ENCODE results near the gene REEP1.
"Not testable (repeated sequence)": the region's sequence is repeated elsewhere in the genome, so short reads cannot be mapped to it uniquely, and the experiment has no call there.

The REEP1 gene

GRCh38 chr2:86223140-86223926, 114.1 kb downstream of the REEP1 start:
- DNase-seq = peak; percentile 37

GRCh38 chr2:86221066-86221684, 116.3 kb downstream of the REEP1 start:
- DNase-seq = peak; percentile 53

DNA sequence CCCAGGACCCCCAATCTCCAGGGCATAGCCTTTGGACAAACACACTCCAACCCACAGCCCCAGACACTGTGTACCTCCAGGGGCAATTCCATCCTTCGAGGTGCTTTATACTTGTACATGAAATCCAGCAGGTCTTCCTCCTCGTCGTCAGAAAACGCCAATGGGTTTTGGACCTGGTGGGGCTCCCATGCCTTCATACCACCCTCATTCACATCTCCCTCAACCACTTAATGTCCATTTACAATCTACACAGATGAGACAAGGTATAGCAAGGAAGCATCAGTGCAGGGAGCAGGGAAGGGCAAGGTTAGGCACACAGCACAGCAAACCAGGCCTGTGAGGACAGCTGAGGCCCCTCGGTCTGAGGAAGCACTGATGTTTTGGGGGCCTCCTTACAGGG, 117.5 kb downstream of the REEP1 start:
- DNase-seq = no peak

DNA sequence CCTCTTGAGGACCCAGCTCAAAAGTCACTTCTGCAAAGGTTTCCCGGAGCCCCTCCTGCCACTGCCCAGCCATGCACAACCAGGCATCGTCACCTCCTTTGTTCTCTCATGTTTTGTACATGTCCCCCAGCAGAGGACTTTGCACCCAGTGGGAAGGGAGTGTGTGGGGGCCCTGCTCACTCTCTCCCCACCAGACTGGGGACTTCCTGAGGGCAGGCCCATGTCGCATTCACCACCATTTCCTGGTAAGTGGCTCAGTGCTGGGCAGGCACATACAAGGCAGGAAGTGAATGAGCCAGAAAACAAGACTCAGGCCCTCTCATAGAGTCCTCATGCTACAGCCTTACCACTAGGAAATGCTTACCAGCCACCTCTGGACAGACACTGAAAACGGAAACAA, 119.3 kb downstream of the REEP1 start:
- no peak for DNase-seq

DNA sequence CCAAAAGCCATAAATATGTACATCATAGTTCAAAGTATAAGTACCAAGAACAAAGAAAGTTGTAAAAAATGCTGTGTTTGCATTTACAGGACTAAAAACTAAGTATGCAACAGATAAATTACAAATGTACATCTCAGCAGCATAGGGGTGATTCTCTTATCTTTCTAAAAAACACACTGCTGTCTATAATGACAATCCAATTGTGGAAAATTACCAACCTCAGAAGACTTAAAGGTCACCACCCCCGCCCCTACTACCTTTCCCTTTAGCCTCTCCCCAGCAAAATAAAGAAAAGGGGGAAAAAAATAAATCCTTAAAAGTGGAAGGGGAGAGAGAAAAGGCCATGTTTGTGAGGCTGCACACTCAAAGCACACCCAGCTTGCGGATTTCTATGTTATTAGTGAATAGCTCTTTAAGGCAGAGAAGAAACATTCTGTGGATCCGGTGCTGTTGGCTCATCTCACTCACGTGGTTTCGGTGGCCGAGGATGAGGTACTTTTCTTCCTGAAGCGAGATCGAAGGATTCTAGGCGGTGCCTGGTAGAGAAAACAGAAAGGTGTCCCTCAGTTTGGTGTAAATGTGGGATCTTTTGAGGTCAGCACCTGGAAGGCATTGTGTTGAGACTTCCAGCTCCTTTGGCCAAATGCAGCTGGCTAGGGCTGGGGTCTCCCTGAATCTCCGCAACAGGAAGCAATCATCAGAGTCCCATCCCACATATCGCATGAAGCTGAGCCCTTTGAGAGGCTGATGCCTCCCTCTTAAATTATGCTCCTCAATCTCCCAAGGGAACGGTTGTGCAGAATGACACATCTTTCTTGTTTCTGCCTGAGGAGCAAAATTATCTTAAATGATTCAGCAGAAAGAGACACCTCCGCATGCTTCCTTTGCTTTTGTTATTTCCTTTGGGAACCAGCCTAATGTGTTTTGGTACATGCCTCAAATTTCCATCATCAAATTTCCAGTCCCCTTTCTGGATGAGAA, 120.6 kb downstream of the REEP1 start:
- no peak for DNase-seq

DNA sequence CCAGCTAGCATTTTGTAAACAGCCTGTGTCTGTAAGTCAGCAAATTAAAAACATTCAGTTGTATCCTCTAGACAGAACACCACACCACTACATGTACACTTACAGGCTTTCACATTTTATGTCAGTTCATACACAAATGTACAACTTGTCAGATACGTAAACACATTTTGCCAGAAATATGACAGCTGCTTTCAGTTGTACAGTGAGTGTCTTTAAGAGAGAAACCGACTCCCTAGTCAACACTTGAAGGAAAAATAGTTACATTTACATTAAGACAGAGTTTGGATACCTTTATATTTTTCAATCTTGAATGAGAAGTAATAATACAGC, 123.0 kb downstream of the REEP1 start:
- DNase-seq = no peak

GRCh38 chr2:86213699-86214502, 123.5 kb downstream of the REEP1 start:
- no peak for DNase-seq

GRCh38 chr2:86213056-86213455, 124.4 kb downstream of the REEP1 start:
- DNase-seq = no peak

GRCh38 chr2:86211796-86212188, 125.6 kb downstream of the REEP1 start:
- DNase-seq = no peak

- no peak for DNase-seq
Observed at GRCh38 chr2:86211033-86211795, 126.2 kb downstream of the REEP1 start.

GRCh38 chr2:86204458-86204857, 133.0 kb downstream of the REEP1 start:
- no peak for DNase-seq

DNA sequence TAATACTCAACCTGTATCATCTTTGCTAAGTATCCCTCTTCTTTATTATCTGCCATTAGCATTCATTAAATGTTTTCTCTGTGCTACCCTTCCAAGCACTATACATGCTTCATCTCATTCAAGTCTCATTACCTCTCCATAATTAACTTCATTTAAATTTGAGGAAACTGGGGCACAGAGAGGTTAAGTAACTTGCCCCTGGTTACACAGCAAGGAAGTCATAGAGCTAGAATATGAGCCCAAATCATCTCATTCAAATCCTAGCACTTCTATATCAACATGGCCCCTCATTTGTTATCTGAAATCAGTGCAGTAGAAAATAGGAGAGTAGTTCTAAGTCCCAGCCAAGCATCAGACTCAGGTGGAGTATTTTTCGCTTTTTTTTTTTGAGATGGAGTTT, 133.8 kb downstream of the REEP1 start:
- no peak for DNase-seq

DNA sequence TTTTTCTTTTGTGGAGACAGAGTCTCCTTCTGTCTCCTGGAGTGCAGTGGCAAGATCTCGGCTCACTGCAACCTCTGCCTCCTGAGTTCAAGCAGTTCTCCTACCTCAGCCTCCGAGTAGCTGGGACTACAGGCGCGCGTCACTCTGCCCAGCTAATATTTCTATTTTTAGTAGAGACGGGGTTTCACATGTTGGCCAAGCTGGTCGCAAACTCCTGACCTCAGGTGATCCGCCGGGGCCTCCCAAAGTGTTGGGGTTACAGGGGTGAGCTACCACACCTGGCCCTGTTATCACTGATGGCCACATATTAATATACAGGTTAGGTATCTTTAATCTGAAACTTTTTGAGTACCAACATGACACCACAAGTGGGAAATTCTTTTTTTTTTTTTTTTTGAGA, 134.7 kb downstream of the REEP1 start:
- no peak for DNase-seq

GRCh38 chr2:86202336-86202692, 135.1 kb downstream of the REEP1 start:
- no peak for DNase-seq

GRCh38 chr2:86201671-86202335, 135.6 kb downstream of the REEP1 start:
- DNase-seq = no peak

- not testable (repeated sequence) for DNase-seq
Observed at GRCh38 chr2:86200564-86200963, 136.9 kb downstream of the REEP1 start.

- DNase-seq = no peak
Observed at GRCh38 chr2:86199834-86200177, 137.6 kb downstream of the REEP1 start.

DNA sequence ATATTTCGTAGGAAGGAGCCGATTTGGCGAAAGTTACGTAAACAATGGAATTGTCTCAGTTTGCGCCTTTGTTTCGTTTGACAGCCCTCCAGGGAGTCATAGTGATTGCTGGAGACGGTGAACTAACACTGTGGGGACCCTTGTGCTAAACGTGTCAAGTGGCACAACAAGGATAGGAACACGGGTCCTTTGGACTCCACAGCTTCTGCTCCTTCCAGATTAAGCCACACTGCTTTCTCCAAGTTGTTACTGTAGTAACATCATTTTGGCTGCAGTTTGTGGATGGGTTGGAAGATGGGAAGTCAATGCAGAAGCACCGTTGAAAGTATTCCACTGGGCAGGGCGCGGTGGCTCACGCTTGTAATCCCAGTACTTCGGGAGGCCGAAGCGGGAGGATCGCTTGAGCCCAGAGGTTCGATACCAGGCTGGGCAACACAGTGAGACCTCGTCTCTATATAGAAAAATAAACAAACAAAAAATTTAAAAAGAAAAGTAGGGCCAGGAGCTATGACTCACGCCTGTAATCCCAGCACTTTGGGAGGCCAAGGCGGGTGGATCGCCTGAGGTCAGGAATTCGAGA, 141.5 kb downstream of the REEP1 start:
- DNase-seq = no peak

DNA sequence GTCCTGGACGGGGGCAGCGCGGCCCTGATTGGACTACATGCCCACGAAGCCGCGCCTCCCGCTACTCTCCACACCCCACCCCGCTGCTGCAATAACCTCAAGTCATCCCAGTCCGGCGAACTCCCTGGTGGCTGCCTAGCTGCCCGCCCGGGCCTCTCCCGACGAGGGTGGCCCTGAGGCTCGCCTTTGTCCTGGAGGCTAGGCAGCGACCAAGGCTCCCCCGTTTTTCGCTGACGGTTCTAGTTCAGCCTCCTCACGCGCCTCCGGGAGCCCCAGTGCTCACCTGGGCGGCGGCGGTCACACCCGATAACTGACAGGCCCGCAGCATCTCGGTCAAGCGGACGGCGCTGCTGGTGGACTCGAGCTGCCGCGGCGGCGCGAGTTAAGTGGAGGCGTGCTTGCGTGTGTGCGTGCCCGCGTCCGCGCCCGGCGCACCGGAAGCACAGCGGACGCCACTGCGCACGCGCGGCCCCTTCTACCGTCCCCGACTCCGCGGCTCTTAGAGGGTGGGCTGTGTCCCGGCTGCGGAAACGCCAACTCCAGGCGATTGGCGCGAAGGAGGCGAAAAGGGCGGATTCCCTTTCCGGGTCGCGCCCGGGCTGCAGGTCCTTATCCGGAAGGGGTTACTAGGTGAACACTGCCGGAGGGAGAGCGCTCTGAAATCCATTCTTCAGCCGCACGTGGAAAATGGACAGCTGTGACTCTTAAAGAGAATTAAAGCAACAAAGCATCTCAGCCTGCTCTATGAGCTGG, 142.2 kb downstream of the REEP1 start, which contains the start of gene IMMT:
TSS of gene IMMT (minus strand) at position 408 of the 753 bp plus-strand sequence. CDS start at position 328, 80 bp downstream.
- DNase-seq = peak; percentile 88

DNA sequence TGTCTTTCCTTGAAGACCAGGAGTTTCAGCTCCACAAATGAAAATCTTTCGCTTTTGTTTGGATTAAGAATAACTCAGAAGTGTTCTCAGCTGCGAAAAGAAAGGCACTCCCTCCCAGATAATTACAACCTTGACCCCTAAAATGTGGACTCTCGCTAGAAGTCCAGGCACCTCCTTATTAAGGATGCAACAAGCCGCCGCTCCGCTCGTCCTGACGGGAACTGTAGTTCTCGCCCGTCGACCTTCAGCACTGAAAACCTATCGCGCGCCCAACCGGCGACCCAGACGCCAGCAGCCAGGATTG, 142.7 kb downstream of the REEP1 start:
- DNase-seq = no peak

Measured in kidney glomerular epithelial cell (primary cell).